NCI-H226 (cell line): ENCODE measurements around the gene OR2AJ1.
A peak's percentile ranks its signal among the peaks of the same experiment; 100 is the strongest.

Source experiments
- DNase-seq: peaks from one replicate; pipeline ENCODE4 v3.0.0-alpha.2; 2015

The OR2AJ1 gene

DNA sequence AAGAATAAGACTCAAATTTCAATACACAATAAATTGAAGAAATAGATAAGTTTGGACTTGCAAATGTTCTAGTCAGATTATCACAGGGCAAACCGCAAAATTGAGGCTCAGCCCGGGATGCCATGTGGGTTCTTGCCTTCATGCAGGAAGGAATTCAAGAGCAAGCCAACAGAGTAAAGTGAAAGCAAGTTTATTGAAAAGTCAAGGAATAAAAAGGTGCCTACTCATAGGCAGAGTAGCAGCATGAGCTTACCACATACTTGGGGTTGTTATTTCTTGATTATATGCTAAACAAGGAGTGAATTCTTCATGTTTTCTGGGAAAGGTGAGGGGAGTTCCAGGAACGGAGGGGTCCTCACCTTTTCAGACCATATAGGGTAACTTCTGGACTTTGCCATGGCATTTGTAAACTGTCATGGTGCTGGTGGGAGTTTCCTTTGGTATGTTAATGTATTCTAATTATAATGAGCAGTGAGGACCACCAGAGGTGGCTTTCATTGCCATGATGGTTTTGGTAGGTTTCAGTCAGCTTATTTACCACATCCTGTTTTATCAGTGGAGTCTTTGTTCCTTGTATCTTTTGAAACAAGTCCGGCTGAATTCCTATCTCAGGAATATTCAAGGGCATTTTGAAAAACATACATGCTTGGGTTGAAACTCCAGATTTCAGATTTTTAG is 38.4 kb downstream of the OR2AJ1 start:
- DNase-seq = peak; percentile 32

DNA sequence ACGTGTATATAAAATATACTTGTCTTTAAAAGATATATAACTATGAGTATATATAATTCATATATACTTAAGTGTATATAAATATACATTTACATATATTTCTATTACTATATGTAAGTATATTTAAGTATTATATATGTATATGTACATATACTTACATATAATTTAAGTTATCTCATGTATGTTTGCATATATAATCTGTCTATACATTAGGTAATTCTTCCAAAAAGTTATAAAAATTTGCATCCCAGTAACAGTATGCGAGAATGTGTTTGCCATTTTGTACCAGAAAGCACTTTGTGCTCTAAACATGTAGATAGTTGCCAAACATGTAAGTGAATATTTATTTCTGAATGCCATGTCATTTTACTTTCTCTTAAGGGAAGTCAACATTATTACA is 40.2 kb downstream of the OR2AJ1 start, which contains the start of gene OR2AK2:
Gene OR2AK2 (plus strand): TSS at position 301 of the 400 bp plus-strand sequence. CDS start 144 bp downstream, outside the sequence.
- no peak for DNase-seq

DNA sequence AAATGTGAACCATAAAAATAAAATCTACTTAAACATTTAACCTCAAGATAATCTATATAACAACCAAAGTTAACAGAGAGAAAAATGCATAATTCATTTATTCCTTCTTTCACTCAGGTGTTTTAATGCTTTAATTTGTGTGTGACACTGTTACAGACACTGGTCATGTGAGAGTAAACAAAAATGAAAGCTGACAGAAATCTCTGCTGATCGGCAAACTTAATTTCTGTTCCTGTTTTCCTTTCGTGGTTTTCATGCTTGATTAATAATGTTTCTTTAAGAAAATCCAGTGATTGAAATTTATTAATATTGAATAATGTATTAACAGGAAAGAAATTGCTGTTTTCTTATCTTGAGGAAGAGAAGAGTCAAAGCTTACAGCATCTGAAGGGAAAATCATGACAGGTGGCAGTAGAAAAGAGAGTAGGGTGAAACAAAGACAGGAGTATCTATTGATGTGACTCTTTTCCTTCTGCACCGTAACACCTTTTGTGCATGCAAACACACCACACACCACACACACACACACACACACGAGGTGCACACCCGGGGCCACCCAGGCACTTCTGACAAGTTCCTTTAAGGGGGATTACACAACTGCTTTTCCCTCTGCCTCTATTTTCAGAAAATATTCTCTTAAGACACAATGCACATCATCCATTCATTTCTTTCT is 42.0 kb downstream of the OR2AJ1 start:
- DNase-seq = no peak
